Hematopoietic multipotent progenitor cell treated with erythropoietin and hydrocortisone succinate and interleukin-3 and kit ligand, for 6 days (in vitro differentiated cells): ENCODE measurements around the gene APELA.
"Not testable (repeated sequence)": the region's sequence is repeated elsewhere in the genome, so short reads cannot be mapped to it uniquely, and the experiment has no call there.

Experiments used
- DNase-seq: peaks from one replicate; pipeline ENCODE4 v3.0.0-alpha.2; 2015

Gene APELA

GRCh38 chr4:164927101-164927500 is 50.1 kb downstream of the APELA start:
- not testable (repeated sequence) for DNase-seq

- DNase-seq, result no peak
Observed at GRCh38 chr4:164930647-164931046, 53.7 kb downstream of the APELA start.

- no peak for DNase-seq
Observed at GRCh38 chr4:164931551-164932324, 54.8 kb downstream of the APELA start.

- DNase-seq, result no peak
Observed at GRCh38 chr4:164933244-164933643, 56.3 kb downstream of the APELA start.

- DNase-seq, result peak; percentile 38
Observed at GRCh38 chr4:164935363-164935762, 58.4 kb downstream of the APELA start.

GRCh38 chr4:164935865-164936606 is 59.1 kb downstream of the APELA start:
- DNase-seq, result not testable (repeated sequence)

- DNase-seq, result peak; percentile 3
Observed at GRCh38 chr4:164937576-164938270, 60.7 kb downstream of the APELA start.

GRCh38 chr4:164943192-164943591 is 66.2 kb downstream of the APELA start:
- no peak for DNase-seq

GRCh38 chr4:164945146-164945545 is 68.2 kb downstream of the APELA start:
- DNase-seq, result no peak

- DNase-seq, result no peak
Observed at GRCh38 chr4:164946810-164947209, 69.8 kb downstream of the APELA start.
